GM10266 (cell line): ENCODE results near the gene CHD6.

Source experiments
- DNase-seq: peaks from one replicate; pipeline ENCODE4 v3.0.0; 2012; ENCODE audit errors: extremely low spot score
- TF ChIP-seq, protein P1 (sequence below): IDR thresholded peaks from 2 replicates; pipeline ENCODE4 v1.5.1; 2012; ENCODE audit warnings: mild to moderate bottlenecking, low read depth; ENCODE audit not compliant: control insufficient read depth, insufficient read depth; ENCODE audit errors: missing control alignments

The CHD6 gene

DNA sequence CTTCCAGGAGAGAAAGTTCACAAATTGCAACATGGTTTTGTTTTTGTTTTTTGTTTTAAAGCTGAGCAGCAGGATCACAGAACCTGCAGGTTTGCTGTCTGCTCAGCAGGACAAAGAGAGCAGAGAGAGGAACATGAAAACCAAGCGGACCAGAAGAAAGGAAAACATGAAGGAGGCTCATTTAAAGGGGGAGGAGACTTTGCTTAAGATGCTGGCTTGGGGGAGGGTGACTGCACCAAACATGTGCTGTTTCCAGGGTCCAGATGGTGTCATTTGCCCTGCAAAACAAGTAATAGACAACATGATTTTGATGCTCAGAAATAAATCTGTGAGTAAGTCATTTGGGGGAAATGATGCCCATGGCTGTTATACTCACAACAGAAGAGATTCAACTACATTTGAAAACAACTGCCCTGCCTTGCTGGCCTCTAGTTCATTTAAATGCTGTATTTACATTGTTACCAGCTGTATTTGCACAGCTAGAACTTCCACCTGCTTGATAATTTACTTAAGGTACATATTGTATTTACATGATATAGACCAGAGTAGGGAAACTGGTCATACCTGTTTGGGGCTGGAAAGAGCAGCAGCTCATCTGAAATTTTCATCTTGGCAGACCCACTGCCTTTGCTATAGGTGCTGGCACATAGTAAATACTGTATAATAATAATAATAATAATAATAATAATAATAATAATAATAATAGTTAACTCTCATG lies 32.2 kb upstream of the CHD6 start:
- no peak for DNase-seq

DNA sequence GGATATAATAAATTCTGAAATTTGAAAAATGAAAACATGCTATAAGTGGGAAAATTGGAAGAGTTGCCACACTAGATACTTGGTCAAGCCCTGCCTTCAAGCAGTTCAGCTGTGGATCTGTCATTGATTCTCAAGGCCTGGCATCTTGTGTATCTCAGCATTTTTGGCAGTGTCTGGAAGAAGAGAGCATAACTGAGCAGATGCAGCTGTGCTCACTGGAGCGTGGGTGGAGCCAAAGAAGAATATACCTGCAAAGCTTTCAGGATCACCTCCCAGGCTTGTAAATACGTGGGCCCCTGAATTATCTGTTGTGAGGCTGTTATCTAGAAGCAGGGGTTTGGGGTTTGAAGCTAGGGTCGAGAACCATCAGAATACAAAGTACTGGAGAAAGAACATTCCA lies 31.3 kb upstream of the CHD6 start:
- TF ChIP-seq, protein P1, sequence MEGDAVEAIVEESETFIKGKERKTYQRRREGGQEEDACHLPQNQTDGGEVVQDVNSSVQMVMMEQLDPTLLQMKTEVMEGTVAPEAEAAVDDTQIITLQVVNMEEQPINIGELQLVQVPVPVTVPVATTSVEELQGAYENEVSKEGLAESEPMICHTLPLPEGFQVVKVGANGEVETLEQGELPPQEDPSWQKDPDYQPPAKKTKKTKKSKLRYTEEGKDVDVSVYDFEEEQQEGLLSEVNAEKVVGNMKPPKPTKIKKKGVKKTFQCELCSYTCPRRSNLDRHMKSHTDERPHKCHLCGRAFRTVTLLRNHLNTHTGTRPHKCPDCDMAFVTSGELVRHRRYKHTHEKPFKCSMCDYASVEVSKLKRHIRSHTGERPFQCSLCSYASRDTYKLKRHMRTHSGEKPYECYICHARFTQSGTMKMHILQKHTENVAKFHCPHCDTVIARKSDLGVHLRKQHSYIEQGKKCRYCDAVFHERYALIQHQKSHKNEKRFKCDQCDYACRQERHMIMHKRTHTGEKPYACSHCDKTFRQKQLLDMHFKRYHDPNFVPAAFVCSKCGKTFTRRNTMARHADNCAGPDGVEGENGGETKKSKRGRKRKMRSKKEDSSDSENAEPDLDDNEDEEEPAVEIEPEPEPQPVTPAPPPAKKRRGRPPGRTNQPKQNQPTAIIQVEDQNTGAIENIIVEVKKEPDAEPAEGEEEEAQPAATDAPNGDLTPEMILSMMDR: no peak
- no peak for DNase-seq

More for the DNA sequence above, 32.2 kb upstream of the CHD6 start:
- TF ChIP-seq, protein P1: no peak

DNA sequence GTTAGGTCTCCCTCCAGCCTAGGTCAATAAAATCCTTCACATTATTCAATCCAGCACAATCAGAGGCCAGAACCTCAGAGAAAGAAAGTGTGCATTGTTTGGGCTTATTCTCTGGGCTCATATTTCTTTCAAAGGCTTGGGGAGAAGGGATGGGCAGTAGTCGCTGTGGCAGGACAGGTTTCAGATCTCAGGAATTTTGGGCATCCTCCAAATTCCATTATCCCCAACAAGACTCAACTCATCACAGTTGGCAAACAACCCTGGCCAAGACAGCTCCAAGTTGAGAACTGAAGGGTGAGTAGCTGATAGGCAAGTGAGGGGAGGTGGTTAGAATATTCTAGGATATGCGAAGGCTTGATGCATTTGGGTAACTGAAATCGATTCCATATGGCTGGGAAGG lies 27.2 kb upstream of the CHD6 start:
- TF ChIP-seq, protein P1: no peak
- DNase-seq: no peak

DNA sequence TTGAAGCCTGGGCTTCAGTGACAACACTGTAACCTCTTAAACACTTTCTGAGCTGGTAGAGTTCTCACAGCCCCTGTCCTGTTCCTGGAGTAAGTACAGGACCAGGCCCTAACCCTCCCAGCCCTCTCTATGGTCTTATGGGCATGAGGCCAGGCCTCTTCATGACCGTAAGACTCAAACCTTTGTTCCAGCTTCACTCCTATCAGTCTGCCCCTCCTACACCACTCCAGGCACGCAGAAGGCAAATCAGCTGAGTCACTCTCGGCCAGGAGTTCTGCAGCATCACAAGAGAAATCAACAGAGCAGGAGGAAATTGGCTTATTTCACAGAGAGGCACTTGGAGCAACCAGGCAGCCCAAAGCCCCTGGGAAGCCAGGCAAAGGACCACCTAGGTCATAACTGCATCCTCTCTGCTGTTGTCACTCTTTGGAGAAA lies 25.3 kb upstream of the CHD6 start:
- DNase-seq: no peak
- TF ChIP-seq, protein P1: no peak

DNA sequence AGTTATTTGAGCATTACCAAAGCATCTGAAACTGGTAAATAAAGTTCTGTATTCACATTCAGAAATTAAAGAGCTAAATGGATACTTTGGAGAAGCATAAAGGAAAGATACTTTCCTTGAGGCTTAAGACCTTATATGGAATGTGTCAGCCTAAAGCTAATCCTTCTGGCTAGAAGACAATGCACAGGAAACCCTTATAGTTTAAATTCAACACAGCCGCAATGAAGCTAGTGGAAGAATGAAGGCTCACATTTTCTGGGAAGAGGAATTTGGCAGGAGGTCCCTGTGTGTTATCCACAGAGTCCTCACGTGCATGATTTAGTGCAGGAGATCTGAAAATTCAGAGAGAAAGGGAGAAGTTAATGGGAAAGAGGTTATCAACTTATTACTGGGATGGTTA lies 21.5 kb upstream of the CHD6 start:
- no peak for DNase-seq
- TF ChIP-seq, protein P1: no peak

DNA sequence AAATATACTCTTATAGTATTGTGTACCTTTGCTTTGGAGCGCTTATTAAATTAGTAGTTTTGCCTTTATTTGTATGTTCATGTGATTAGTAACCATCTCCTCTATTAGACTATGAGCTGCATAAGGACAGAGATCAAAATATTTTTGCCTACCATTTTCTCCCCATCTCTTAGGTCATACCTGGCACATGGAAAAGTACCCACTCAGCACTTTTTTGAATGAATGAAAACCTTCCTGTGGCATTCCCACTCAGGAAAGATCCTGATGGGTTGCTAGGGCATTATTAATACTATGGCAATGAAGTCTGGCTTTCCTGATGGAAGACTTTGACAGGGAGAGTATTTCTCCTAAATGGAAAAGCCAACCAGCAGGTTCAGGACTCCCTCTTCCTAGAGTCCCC lies 20.3 kb upstream of the CHD6 start:
- DNase-seq: no peak

DNA sequence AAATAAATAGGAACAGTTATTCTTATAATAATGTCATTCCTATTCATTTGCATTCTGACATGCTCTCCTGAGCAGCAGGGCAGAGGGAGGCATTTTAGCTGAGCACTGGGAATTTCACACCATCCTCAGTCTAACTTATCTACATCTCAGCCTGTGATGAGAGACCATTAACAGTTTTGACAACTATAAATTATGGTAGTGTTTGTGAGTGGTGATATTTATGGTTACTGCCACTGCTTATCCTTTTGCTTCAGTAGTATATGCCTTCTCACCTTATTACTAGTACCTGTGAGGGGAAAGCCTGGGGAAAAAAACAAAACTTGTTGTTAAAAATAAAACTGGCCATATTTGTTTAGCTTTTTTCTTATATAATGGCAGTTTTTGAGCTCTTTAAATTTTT lies 17.0 kb upstream of the CHD6 start:
- TF ChIP-seq, protein P1: no peak
- DNase-seq: no peak

More for the DNA sequence above, 20.3 kb upstream of the CHD6 start:
- TF ChIP-seq, protein P1: no peak
